H1 (cell line): ENCODE measurements around the gene FABP7. TPM values are rescaled to one million over a fixed set of nuclear protein-coding genes. Genes with fewer than 3 reads are reported as not detected.

ENCODE experiments used
- TCF12 ChIP-seq: IDR thresholded peaks from 2 replicates; pipeline ENCODE4 v1.6.1; 2011; ENCODE audit warnings: low read depth, mild to moderate bottlenecking, low read length
- polyA plus RNA-seq, 7 experiments: library from polyadenylated mRNA; depleted of rRNA in 3 of 7; stranded (reverse) in 5 of 7; unstranded in 2 of 7; fragments of >200 nt in 5 of 7; fragments of 200-250 nt in 2 of 7; gene quantifications; 1 replicate in 5 of 7; 2 replicates in 1 of 7; 4 replicates in 1 of 7; pipeline versions ENCODE4 v1.2.1 to v1.2.3, GENCODE V29; 2011 to 2013; ENCODE audit warnings: missing spikeins in 2 of 7, mixed read lengths in 2 of 7
- total RNA-seq: library from RNA; stranded (reverse); fragmentation: NEBNext Ultra II Directional; extraction: Animal tissue kit (Norgen Biotek cat#: 25700); gene quantifications from 2 replicates; pipeline ENCODE4 v1.2.1, GENCODE V29; 2021

FABP7 gene
- total and polyA plus RNA-seq, 2 of the 8 experiments (the other 6 are each of a cell fraction or from before 2014, with no cell fraction given), result 10.6 to 13.1 TPM

DNA sequence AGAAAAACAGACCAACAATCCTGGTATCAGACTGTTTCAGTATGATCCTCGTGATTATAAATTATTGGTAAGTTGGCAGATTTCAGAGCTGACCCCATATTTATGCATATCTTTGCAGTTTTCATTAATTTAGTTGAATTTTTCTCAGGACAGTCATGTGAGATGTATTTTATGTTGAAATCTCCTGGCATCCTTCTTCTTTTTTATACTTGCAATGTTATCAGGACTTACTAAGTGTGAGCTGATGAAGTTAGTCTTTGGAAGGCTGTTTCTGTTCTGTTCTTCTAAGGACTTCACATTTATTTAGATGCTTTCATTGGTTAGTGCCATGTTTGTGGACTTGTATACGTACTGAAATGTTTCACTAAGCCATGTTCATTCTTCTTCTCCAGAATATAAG, 26.8 kb downstream of the FABP7 start (continued):
- TF ChIP-seq TCF12, result no peak
